ENCODE measurements around the gene CPNE8. TPM values are rescaled to one million over a fixed set of nuclear protein-coding genes. Genes with fewer than 3 reads are reported as not detected.

CPNE8 gene
- total RNA-seq, 2 donors from 2014 or later: 7.6 to 9.6 TPM

DNA sequence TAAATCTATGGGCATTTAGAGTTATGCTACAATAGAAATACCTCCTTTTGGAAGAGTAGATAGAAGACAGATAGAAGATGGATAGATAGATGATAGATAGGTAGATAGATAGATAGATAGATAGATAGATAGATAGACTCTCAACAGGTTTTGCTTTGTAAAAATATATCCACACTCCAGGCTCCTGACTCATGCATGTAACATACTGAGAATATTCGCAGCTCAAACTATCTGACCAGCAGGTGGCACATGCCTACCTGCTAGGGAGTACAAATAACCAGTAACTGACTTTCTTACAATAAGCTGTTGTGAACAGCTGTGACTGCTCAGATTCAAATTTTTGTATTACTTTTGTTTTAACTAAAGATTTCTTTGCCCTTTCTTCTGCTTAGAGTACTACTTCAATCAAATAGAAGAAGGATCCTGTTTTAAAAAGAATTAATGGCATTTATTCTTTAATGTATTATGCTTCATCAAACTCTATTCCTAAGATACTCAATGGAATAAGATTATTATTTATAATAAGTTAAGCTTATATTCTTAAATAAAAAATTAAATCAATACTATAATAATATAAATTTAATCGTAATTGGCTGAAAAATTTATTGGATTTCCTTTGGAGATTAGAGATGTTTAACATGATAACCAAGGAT is 15.8 kb upstream of the CPNE8 start:
- Histone ChIP-seq H3K4me3 (no peak overlapping the region), H3K27ac (no peak overlapping the region), H3K27me3 (no peaks in the 10 kb centered on the region), H3K36me3 (replicated peaks in 1 of 2; ENCODE audit: insufficient read depth in 1 of 2, low read depth in 2 of 2) (no peaks in the 10 kb centered on the region), H3K4me1 (no peaks in the 10 kb centered on the region), H3K9me3 (no peaks in the 10 kb centered on the region)
- no peak for TF ChIP-seq POLR2A (IDR thresholded peaks at IDR 0.05)
- TF ChIP-seq, protein P1, sequence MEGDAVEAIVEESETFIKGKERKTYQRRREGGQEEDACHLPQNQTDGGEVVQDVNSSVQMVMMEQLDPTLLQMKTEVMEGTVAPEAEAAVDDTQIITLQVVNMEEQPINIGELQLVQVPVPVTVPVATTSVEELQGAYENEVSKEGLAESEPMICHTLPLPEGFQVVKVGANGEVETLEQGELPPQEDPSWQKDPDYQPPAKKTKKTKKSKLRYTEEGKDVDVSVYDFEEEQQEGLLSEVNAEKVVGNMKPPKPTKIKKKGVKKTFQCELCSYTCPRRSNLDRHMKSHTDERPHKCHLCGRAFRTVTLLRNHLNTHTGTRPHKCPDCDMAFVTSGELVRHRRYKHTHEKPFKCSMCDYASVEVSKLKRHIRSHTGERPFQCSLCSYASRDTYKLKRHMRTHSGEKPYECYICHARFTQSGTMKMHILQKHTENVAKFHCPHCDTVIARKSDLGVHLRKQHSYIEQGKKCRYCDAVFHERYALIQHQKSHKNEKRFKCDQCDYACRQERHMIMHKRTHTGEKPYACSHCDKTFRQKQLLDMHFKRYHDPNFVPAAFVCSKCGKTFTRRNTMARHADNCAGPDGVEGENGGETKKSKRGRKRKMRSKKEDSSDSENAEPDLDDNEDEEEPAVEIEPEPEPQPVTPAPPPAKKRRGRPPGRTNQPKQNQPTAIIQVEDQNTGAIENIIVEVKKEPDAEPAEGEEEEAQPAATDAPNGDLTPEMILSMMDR (IDR thresholded peaks at IDR 0.05): peak; percentile 25 to 59 (median 50)
- WGBS, 2 donors: 5 to 7% methylated on average over 2 of the region's 2 CpGs
- intact Hi-C loops (cut with DNase I): no loop called here
- ATAC-seq: peak; percentile 75
- peak; percentile 56 to 69 (median 62) for DNase-seq

DNA sequence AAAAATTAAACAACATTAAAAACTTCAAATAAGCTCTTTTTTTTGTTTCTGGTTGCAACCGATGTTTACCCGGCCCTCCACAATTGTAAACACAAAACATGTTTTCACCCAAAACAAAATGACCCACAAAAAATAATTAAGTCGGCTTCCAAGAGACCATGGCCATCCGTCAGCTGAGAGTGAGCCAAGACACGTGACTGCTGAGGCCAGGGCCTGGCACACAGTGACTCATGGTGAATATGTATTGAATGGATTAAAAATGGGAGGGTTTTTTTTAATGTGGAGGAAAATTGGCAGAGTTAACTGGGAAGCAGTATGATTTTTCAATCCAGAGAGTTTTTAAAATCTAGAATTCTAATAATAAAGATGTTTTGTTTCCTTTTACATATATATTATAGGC is 13.8 kb upstream of the CPNE8 start:
- no peak overlapping the region for H3K27ac ChIP-seq
- no peak overlapping the region for H3K4me3 ChIP-seq
- no peaks in the 10 kb centered on the region for H3K27me3 ChIP-seq
- H3K36me3 ChIP-seq (replicated peaks in 1 of 2; ENCODE audit: insufficient read depth in 1 of 2, low read depth in 2 of 2): no peaks in the 10 kb centered on the region
- DNase-seq (no peak), ATAC-seq (no peak)
- no peak for TF ChIP-seq POLR2A (IDR thresholded peaks at IDR 0.05)
- TF ChIP-seq, protein P1 (IDR thresholded peaks at IDR 0.05): no peak
- intact Hi-C loops (cut with DNase I): no loop called here
- H3K9me3 ChIP-seq: no peaks in the 10 kb centered on the region
- no peaks in the 10 kb centered on the region for H3K4me1 ChIP-seq
- 42 to 51% methylated on average over 5 of the region's 5 CpGs for WGBS, 2 donors

DNA sequence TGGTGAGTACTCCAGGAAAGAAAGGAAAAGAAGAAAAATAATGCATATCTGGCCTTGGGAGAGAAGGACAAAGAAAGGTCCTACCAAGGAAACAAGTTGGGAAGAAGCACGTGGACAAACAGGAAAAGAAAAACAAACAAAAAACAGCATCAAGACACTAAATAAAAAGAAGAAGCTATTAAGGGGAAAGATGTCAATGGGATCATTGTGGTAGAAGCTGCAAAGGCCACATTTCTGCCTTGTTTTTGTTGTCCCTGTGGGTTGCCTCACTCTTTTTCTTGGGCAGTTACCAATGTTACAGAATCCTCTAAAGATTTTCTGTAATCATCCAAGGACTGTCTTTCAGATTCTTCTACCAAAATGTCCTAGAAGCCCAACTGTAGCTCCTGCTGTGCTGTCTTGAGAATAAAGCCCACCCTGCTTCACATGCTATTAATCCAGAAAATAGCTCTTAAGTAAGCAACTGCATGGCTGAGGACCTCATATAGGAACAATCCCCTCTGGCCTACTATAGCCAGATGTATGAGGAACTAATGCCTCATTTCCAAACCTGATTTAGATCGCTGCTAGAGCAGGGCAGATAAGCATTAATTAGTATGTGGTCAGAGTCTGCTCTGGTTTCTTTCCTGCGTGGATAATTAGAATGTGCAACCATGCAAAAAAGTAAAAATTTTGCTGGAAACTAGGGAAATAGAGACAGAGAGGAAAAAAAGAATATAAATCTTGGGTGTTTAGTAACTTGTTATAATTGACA is 10.2 kb upstream of the CPNE8 start:
- WGBS, 2 donors: 52 to 59% methylated on average over 3 of the region's 3 CpGs
- TF ChIP-seq POLR2A (IDR thresholded peaks at IDR 0.05): no peak
- TF ChIP-seq, protein P1 (IDR thresholded peaks at IDR 0.05): no peak
- intact Hi-C loops (cut with DNase I): no loop called here
- Histone ChIP-seq H3K27ac (no peak overlapping the region), H3K27me3 (no peaks in the 10 kb centered on the region), H3K9me3 (no peaks in the 10 kb centered on the region), H3K4me3 (no peak overlapping the region), H3K4me1 (no peaks in the 10 kb centered on the region), H3K36me3 (replicated peaks in 1 of 2; ENCODE audit: insufficient read depth in 1 of 2, low read depth in 2 of 2) (no peaks in the 10 kb centered on the region)
- no peak for DNase-seq
- ATAC-seq: no peak

DNA sequence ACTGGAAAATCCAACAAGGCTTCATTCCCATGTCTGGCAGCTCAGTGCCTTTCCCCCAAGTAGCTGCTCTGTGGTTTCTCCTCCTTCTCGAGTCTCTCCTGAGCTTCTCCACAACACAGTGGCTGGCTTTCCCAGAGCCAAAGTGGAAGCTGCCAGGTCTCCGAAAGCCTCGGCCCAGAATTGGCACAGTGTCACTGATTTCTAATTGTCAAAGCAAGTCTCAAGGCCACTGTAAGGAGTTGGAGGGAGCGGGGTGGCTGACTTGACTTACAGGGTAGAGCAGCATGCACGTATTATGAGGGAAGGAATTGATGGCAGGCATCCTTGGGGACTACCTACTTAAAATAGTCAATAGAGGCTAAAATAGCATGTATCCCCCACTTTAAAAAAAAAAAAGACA is 6.7 kb upstream of the CPNE8 start:
- DNase-seq (no peak), ATAC-seq (no peak)
- TF ChIP-seq POLR2A (IDR thresholded peaks at IDR 0.05): no peak
- intact Hi-C loops (cut with DNase I): no loop called here
- Histone ChIP-seq H3K4me1 (peaks cover 3% of the 10 kb centered on the region), H3K27ac (no peak overlapping the region), H3K4me3 (no peak overlapping the region), H3K36me3 (replicated peaks in 1 of 2; ENCODE audit: insufficient read depth in 1 of 2, low read depth in 2 of 2) (no peaks in the 10 kb centered on the region), H3K27me3 (no peaks in the 10 kb centered on the region), H3K9me3 (no peaks in the 10 kb centered on the region)
- WGBS, 2 donors: 35 to 48% methylated on average over 5 of the region's 5 CpGs

DNA sequence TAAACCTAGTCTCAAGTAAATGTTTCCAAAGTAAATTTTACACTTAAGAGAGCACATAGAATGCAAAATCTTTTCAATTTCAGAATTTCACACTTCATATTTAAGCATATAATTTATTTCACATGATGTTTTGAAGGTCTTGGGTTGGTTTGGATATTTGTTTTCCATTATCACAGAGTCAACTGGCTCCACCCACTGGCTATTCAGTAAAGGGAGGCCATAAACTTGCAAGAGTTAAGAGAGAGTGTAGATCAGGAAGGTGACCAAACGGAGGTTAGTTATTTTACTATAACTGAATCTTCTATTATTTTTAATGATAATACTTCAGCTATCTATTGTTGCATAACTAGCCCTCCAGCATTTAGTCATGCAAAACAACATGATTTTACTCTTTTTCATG is 6.2 kb upstream of the CPNE8 start:
- ATAC-seq (no peak), DNase-seq (no peak)
- Histone ChIP-seq H3K9me3 (no peaks in the 10 kb centered on the region), H3K36me3 (replicated peaks in 1 of 2; ENCODE audit: insufficient read depth in 1 of 2, low read depth in 2 of 2) (no peaks in the 10 kb centered on the region), H3K4me3 (no peak overlapping the region), H3K27ac (no peak overlapping the region), H3K4me1 (peaks cover 6% of the 10 kb centered on the region), H3K27me3 (no peaks in the 10 kb centered on the region)
- TF ChIP-seq, protein P1 (IDR thresholded peaks at IDR 0.05): no peak
- no peak for TF ChIP-seq POLR2A (IDR thresholded peaks at IDR 0.05)
- 31 to 35% methylated on average over 1 of the region's 1 CpG for WGBS, 2 donors
- intact Hi-C loops (cut with DNase I): no loop called here

Measured in body of pancreas (tissue), 4 donors.